ENCODE data around the gene POU2F3. TPM values are rescaled to one million over a fixed set of nuclear protein-coding genes. Genes with fewer than 3 reads are reported as not detected.

The POU2F3 gene
- total RNA-seq, 1 experiment from 2014 or later: not detected

DNA sequence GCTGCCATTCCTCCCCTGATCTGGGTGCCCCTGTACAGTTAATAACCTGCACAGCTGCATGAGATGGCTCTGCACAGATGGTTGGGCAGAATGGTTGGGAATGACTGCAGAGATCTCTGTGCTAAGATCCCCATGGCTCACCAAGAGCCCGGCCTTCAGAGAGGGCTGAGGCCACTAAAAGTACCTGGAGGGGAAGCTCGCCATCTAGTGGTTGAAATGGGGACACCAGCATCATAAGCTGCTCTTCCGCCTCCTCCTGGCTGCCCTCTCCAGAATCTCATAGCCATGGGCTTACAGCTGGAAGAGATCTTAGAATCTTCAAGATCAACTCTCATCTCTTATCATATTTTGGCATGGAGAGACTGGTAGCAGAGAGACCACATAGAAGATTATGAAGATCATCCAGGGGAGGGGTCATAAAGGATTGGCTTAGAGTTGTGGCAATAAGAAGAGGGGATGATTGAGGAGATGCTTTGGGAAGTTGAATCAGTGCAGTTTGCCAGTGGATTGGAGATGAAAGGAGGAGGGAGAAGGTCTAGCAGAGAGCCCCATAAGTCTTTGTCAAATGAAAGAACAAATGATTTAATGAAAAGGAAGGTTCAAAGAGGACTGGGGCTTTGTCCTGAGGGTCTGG lies 63.2 kb downstream of the POU2F3 start:
- Histone ChIP-seq H3K27ac (ENCODE audit: low read length) (no peak overlapping the region), H3K9me3 (ENCODE audit: control insufficient read depth, insufficient read depth, low read depth, low read length) (no peaks in the 10 kb centered on the region), H3K27me3 (ENCODE audit: control insufficient read depth, insufficient read depth, low read length) (no peaks in the 10 kb centered on the region), H3K4me3 (ENCODE audit: low read depth in 2 of 2, low read length in 2 of 2) (no peak overlapping the region), H3K4me1 (ENCODE audit: control insufficient read depth, insufficient read depth, low read length) (no peaks in the 10 kb centered on the region), H3K36me3 (ENCODE audit: control insufficient read depth, insufficient read depth, low read length) (no peaks in the 10 kb centered on the region)
- CTCF ChIA-PET: interaction anchor here (0.6 to 2.6 kb wide), 16 partner anchors 10 to 501 kb away, joined by 3 to 52 read pairs (median 4); partner anchors contain the start of gene POU2F3
- POLR2A ChIA-PET: interaction anchor here (0.6 kb wide), 1 partner anchor 135 kb away, joined by 3 read pairs; no protein-coding TSS in a partner anchor
- no TSS peak for BruUV-seq (replicated peaks)
- DNase-seq (ENCODE audit: low read depth, low spot score) (peak; percentile 67), ATAC-seq (peak; percentile 85)
- peak; percentile 99 for TF ChIP-seq CTCF (IDR thresholded peaks at IDR 0.05)
- TF ChIP-seq SIN3A (IDR thresholded peaks at IDR 0.05; ENCODE audit: borderline replicate concordance, insufficient read depth, low read depth, low read length): no peak
- in situ Hi-C loops (cut with HindIII; ENCODE audit: low pct_unique_long_range_greater_than_20kb, low sequenced_read_pairs) (no loop called here), intact Hi-C loops (cut with micrococcal nuclease; ENCODE audit: unreplicated experiment) (no loop called here)

GRCh38 chr11:120304526-120304925 lies 64.6 kb downstream of the POU2F3 start:
- TF ChIP-seq CTCF (IDR thresholded peaks at IDR 0.05) (no peak), SIN3A (IDR thresholded peaks at IDR 0.05; ENCODE audit: borderline replicate concordance, insufficient read depth, low read depth, low read length) (no peak), POLR2AphosphoS5 (IDR thresholded peaks at IDR 0.05; ENCODE audit: low read depth, low read length) (no peak), TCF7L2 (IDR thresholded peaks at IDR 0.05; ENCODE audit: low read depth, low read length) (no peak)
- TF ChIP-seq, protein P1, sequence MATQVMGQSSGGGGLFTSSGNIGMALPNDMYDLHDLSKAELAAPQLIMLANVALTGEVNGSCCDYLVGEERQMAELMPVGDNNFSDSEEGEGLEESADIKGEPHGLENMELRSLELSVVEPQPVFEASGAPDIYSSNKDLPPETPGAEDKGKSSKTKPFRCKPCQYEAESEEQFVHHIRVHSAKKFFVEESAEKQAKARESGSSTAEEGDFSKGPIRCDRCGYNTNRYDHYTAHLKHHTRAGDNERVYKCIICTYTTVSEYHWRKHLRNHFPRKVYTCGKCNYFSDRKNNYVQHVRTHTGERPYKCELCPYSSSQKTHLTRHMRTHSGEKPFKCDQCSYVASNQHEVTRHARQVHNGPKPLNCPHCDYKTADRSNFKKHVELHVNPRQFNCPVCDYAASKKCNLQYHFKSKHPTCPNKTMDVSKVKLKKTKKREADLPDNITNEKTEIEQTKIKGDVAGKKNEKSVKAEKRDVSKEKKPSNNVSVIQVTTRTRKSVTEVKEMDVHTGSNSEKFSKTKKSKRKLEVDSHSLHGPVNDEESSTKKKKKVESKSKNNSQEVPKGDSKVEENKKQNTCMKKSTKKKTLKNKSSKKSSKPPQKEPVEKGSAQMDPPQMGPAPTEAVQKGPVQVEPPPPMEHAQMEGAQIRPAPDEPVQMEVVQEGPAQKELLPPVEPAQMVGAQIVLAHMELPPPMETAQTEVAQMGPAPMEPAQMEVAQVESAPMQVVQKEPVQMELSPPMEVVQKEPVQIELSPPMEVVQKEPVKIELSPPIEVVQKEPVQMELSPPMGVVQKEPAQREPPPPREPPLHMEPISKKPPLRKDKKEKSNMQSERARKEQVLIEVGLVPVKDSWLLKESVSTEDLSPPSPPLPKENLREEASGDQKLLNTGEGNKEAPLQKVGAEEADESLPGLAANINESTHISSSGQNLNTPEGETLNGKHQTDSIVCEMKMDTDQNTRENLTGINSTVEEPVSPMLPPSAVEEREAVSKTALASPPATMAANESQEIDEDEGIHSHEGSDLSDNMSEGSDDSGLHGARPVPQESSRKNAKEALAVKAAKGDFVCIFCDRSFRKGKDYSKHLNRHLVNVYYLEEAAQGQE (IDR thresholded peaks at IDR 0.05; ENCODE audit: insufficient read depth in 1 of 2, low read depth in 2 of 2, low read length in 1 of 2): no peak
- Histone ChIP-seq H3K4me1 (ENCODE audit: control insufficient read depth, insufficient read depth, low read length) (no peaks in the 10 kb centered on the region), H3K4me3 (ENCODE audit: low read depth in 2 of 2, low read length in 2 of 2) (no peak overlapping the region), H3K9me3 (ENCODE audit: control insufficient read depth, insufficient read depth, low read depth, low read length) (no peaks in the 10 kb centered on the region), H3K27me3 (ENCODE audit: control insufficient read depth, insufficient read depth, low read length) (no peaks in the 10 kb centered on the region), H3K36me3 (ENCODE audit: control insufficient read depth, insufficient read depth, low read length) (no peaks in the 10 kb centered on the region), H3K27ac (ENCODE audit: low read length) (no peak overlapping the region)
- ATAC-seq (no peak), DNase-seq (ENCODE audit: low read depth, low spot score) (no peak)
- BruUV-seq (replicated peaks): no TSS peak
- in situ Hi-C loops (cut with HindIII; ENCODE audit: low pct_unique_long_range_greater_than_20kb, low sequenced_read_pairs): no loop called here
- CTCF ChIA-PET: interaction anchor here (0.6 to 2.6 kb wide), 4 partner anchors 13 to 1162 kb away, joined by 3 to 52 read pairs (median 4); no protein-coding TSS in a partner anchor
- intact Hi-C loops (cut with micrococcal nuclease; ENCODE audit: unreplicated experiment): no loop called here
- POLR2A ChIA-PET: no interaction called here
